ENCODE results near the gene PCDHGB6.
"Not testable (repeated sequence)": the region's sequence is repeated elsewhere in the genome, so short reads cannot be mapped to it uniquely, and the experiment has no call there.

The PCDHGB6 gene

DNA sequence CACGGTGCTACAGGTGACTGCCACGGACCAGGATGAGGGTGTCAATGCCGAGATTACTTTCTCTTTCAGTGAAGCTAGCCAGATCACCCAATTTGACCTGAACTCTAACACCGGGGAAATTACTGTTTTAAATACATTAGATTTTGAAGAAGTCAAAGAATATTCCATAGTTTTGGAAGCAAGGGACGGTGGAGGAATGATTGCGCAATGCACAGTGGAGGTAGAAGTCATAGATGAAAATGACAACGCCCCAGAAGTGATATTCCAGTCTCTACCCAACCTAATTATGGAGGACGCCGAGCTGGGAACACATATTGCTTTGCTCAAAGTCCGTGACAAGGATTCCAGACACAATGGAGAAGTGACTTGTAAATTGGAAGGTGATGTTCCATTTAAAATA is 19.2 kb upstream of the PCDHGB6 start:
- DNase-seq (ENCODE audit: low read depth), result no peak

DNA sequence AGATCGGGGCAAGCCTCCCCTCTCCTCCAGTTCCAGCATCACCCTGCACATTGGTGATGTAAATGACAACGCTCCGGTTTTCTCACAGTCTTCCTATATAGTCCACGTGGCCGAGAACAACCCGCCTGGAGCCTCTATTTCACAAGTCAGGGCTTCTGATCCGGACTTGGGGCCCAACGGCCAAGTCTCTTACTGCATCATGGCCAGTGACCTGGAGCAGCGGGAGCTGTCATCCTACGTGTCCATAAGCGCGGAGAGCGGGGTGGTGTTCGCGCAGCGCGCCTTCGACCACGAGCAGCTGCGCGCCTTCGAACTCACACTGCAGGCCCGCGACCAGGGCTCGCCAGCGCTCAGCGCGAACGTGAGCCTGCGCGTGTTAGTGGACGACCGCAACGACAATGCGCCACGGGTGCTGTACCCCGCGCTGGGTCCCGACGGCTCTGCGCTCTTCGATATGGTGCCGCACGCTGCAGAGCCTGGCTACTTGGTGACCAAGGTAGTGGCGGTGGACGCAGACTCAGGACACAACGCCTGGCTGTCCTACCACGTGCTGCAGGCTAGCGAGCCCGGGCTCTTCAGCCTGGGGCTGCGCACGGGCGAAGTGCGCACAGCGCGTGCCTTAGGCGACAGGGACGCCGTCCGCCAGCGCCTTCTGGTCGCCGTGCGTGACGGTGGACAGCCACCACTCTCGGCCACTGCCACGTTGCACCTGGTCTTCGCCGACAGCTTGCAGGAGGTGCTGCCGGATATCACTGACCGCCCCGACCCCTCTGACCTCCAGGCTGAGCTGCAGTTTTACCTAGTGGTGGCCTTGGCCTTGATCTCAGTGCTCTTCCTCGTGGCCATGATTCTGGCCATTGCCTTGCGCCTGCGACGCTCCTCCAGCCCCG is 18.4 kb upstream of the PCDHGB6 start:
- no peak for DNase-seq (ENCODE audit: low read depth)

DNA sequence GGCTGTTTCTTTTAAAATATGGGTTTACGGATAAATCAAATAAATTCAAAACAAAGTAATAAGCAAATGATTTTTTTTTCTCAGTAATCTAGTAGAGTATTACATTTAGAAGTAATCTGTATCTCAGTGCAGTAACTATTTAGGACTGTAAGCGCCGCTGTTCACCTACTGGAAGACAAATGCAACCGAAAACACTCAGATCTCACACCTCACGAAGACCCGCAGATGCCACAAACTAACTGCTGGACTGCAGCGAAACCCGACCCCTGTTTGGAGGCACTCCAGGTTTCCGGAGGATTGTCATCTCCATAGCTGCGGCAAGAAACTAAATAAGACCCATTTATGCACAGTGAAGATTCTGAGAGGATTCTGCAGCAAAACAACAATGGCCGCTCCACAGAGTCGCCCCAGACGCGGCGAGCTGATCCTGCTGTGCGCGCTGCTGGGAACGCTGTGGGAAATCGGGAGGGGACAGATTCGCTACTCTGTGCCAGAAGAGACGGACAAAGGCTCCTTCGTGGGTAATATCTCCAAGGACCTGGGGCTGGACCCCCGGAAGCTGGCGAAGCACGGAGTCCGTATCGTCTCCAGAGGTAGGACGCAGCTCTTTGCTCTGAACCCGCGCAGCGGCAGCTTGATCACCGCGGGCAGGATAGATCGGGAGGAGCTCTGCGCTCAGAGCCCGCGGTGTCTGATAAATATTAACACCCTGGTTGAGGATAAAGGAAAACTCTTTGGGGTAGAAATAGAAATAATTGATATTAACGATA is 15.2 kb upstream of the PCDHGB6 start, which contains the start of gene PCDHGA8:
Gene PCDHGA8, plus strand, starts transcription at position 205 of the 770 bp plus-strand sequence. Its CDS starts 181 bp downstream, at position 386.
- DNase-seq (ENCODE audit: low read depth), result no peak

DNA sequence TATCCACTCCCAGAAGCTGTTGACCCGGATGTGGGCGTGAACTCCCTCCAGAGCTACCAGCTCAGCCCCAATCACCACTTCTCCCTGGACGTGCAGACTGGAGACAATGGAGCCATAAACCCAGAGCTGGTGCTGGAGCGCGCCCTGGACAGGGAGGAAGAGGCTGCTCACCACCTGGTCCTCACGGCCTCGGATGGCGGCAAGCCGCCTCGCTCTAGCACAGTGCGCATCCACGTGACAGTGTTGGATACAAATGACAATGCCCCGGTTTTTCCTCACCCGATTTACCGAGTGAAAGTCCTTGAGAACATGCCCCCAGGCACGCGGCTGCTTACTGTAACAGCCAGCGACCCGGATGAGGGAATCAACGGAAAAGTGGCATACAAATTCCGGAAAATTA is 14.6 kb upstream of the PCDHGB6 start:
- DNase-seq (ENCODE audit: low read depth), result no peak

DNA sequence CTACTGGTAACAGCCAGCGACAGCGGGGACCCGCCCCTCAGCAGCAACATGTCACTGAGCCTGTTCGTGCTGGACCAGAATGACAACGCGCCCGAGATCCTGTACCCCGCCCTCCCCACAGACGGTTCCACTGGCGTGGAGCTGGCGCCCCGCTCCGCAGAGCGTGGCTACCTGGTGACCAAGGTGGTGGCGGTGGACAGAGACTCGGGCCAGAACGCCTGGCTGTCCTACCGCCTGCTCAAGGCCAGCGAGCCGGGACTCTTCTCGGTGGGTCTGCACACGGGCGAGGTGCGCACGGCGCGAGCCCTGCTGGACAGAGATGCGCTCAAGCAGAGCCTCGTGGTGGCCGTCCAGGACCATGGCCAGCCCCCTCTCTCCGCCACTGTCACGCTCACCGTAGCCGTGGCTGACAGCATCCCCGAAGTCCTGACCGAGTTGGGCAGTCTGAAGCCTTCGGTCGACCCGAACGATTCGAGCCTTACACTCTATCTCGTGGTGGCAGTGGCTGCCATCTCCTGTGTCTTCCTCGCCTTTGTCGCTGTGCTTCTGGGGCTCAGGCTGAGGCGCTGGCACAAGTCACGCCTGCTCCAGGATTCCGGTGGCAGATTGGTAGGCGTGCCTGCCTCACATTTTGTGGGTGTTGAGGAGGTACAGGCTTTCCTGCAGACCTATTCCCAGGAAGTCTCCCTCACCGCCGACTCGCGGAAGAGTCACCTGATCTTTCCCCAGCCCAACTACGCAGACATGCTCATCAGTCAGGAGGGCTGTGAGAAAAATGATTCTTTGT is 13.2 kb upstream of the PCDHGB6 start:
- DNase-seq (ENCODE audit: low read depth), result not testable (repeated sequence)

DNA sequence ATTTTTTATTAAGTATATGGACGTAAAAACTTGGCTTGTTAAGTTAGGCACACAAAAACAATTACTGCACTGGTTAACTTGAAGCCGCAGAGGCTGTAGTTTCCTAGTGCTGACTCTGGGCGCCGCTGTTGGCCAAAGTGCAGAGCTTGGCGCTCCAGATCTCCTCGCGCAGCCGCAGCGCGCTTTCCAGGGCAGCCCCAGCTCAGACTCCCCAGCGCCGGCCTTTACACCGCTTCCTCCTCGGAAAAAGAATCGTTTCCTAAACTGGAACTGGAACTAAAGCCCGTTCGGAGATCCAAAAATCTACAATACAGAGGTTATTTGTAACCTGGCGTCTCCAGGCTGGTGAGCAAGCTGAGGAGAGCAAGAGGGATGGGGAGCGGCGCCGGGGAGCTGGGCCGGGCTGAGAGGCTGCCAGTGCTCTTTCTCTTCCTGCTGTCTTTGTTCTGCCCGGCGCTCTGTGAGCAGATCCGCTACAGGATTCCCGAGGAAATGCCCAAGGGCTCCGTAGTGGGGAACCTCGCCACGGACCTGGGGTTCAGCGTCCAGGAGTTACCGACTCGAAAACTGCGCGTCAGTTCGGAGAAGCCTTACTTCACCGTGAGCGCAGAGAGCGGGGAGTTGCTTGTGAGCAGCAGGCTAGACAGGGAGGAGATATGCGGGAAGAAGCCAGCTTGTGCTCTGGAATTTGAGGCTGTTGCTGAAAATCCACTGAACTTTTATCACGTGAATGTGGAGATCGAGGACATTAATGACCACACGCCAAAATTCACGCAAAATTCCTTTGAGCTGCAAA is 9.9 kb upstream of the PCDHGB6 start, which contains the start of gene PCDHGB5:
Gene PCDHGB5, plus strand, starts transcription at position 192 of the 796 bp plus-strand sequence. Its CDS starts 181 bp downstream, at position 373.
- peak; percentile 44 for DNase-seq (ENCODE audit: low read depth)

DNA sequence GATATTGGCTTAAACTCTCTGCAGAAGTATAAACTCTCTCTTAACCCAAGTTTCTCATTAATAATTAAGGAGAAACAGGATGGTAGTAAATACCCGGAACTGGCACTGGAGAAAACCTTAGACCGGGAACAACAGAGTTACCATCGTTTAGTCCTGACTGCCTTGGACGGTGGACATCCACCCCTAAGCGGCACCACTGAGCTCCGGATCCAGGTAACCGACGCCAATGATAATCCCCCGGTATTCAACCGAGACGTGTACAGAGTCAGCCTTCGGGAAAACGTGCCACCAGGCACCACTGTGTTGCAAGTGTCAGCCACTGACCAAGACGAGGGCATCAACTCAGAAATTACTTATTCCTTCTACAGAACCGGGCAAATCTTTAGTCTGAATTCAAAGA is 9.2 kb upstream of the PCDHGB6 start:
- no peak for DNase-seq (ENCODE audit: low read depth)

DNA sequence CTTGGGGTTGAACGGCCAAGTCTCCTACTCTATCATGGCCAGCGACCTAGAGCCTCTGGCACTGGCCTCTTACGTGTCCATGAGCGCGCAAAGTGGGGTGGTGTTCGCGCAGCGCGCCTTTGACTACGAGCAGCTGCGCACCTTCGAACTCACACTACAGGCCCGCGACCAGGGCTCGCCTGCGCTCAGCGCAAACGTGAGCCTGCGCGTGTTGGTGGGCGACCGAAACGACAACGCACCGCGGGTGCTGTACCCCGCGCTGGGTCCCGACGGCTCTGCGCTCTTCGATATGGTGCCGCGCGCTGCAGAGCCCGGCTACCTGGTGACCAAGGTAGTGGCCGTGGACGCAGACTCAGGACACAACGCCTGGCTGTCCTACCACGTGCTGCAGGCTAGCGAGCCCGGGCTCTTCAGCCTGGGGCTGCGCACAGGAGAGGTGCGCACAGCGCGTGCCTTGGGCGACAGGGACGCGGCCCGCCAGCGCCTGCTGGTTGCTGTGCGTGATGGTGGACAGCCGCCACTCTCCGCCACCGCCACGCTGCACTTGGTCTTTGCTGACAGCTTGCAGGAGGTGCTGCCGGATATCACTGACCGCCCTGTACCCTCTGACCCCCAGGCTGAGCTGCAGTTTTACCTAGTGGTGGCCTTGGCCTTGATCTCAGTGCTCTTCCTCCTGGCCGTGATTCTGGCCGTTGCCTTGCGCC is 8.1 kb upstream of the PCDHGB6 start:
- no peak for DNase-seq (ENCODE audit: low read depth)

DNA sequence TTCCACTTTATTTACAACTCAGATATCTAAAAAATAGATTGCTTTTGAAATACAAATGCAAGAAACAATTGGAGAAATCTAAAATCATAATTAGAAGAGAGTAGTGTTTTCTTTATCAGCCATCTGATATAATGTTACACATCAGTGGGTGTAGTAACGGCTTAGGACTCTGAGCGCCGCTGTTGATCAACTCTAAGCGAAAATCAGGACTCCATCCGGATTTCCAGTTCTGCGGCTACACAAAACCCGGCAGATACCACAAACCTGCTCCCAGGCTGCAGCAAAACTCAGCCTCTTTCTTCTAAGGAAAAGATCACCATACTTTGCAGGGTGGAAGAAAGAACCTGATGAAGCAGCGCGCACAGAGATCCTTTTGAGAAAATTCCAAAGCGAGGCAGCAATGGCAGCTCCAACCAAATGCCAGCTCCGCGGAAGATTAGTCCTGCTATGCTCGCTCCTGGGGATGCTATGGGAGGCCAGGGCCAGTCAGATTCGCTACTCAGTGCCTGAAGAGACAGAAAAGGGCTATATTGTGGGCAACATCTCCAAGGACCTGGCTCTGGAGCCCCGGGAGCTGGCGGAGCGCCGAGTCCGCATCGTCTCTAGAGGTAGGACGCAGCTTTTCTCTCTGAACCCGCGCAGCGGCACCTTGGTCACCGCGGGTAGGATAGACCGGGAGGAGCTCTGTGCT is 5.1 kb upstream of the PCDHGB6 start, which contains the start of gene PCDHGA9:
Gene PCDHGA9, plus strand, starts transcription at position 226 of the 691 bp plus-strand sequence. Its CDS starts 175 bp downstream, at position 401.
- DNase-seq (ENCODE audit: low read depth), result peak; percentile 41

DNA sequence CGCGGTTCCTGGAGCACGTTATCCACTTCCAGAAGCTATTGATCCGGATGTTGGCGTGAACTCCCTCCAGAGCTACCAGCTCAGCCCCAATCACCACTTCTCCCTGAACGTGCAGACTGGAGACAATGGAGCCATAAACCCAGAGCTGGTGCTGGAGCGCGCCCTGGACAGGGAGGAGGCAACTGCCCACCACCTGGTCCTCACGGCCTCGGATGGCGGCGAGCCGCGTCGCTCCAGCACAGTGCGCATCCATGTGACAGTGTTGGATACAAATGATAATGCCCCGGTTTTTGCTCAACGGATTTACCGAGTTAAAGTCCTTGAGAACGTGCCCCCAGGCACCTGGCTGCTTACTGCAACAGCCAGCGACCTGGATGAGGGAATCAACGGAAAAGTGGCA is 4.4 kb upstream of the PCDHGB6 start:
- DNase-seq (ENCODE audit: low read depth), result no peak

DNA sequence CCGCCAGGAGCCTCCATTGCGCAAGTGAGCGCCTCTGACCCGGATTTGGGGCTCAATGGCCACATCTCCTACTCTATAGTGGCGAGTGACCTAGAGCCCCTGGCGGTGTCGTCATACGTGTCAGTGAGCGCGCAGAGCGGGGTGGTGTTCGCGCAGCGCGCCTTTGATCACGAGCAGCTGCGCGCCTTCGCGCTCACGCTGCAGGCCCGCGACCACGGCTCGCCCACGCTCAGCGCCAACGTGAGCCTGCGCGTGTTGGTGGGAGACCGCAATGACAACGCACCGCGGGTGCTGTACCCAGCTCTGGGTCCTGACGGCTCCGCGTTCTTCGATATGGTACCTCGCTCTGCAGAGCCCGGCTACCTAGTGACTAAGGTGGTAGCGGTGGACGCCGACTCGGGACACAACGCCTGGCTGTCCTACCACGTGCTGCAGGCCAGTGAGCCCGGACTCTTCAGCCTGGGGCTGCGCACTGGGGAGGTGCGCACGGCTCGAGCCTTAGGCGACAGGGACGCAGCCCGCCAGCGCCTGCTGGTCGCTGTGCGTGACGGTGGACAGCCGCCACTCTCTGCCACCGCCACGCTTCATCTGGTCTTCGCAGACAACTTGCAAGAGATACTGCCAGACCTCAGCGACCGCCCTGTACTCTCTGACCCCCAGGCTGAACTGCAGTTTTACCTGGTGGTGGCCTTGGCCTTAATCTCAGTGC is 1.9 kb downstream of the PCDHGB6 start:
- DNase-seq (ENCODE audit: low read depth), result no peak

DNA sequence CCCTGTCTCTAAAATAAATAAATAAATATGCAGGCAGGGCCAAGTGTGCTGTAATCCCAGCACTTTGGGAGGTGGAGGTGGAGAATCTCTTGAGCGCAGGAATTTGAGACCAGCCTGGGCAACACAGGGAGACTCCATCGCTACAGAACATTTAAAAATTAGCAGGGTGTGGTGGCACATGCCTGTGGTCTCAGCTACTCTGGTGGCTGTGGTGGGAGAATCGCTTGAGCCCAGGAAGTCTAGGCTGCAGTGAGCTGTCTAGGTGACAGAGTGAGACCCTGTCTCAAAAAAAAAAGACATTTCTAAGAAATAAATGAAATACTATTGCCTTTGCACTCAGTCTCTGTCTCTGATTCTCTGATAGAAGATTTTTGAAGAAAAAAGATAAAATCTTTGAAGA is 3.8 kb downstream of the PCDHGB6 start:
- no peak for DNase-seq (ENCODE audit: low read depth)

DNA sequence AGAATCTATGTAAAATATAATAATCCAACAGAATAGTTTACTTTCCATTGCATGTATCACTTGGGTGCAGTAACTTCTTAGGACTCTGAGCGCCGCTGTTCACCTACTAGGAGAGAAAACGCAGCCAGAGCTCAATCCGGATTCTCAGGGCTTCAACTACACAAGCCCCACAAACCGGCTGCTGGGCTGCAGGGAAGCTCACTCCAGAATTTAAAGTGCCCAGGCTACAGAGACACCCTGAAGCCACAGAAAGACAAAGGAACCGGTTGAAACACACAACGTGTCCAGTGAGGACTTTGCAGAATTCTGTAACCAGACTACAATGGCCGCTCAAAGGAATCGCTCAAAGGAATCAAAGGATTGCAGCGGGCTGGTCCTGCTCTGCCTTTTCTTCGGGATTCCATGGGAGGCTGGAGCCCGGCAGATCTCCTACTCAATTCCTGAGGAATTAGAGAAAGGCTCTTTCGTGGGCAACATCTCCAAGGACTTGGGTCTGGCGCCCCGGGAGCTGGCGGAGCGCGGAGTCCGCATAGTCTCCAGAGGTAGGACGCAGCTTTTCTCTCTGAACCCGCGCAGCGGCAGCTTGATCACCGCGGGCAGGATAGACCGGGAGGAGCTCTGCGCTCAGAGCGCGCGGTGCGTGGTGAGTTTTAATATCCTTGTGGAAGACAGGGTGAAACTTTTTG is 5.2 kb downstream of the PCDHGB6 start, which contains the start of gene PCDHGA10:
Gene PCDHGA10, plus strand, starts transcription at position 134 of the 686 bp plus-strand sequence. Its CDS starts 189 bp downstream, at position 323.
- peak; percentile 72 for DNase-seq (ENCODE audit: low read depth)

DNA sequence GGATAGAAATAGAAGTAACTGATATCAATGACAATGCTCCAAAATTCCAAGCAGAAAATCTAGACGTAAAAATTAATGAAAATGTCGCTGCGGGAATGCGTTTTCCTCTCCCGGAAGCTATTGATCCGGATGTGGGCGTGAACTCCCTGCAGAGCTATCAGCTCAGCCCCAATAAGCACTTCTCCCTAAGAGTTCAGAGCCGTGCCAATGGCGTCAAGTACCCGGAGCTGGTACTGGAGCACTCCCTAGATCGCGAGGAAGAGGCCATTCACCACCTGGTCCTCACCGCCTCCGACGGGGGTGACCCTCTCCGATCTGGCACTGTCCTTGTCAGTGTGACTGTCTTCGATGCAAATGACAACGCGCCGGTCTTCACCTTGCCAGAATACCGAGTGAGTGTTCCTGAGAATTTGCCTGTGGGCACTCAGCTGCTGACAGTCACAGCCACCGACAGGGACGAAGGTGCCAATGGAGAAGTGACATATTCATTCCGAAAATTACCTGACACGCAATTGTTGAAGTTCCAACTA is 5.8 kb downstream of the PCDHGB6 start:
- DNase-seq (ENCODE audit: low read depth), result no peak

DNA sequence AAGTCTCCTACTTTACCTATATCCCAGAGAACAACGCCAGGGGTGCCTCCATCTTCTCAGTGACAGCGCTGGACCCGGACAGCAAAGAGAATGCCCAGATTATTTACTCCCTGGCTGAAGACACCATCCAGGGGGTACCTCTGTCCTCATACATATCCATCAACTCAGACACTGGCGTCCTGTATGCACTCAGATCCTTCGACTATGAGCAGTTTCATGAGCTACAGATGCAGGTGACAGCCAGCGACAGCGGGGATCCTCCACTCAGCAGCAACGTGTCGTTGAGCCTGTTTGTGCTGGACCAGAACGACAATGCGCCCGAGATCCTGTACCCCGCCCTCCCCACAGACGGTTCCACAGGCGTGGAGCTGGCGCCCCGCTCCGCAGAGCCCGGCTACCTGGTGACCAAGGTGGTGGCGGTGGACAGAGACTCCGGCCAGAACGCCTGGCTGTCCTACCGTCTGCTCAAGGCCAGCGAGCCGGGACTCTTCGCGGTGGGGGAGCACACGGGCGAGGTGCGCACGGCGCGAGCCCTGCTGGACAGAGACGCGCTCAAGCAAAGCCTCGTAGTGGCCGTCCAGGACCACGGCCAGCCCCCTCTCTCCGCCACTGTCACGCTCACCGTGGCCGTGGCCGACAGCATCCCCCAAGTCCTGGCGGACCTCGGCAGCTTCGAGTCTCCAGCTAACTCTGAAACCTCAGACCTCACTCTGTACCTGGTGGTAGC is 6.9 kb downstream of the PCDHGB6 start:
- DNase-seq (ENCODE audit: low read depth), result not testable (repeated sequence)

DNA sequence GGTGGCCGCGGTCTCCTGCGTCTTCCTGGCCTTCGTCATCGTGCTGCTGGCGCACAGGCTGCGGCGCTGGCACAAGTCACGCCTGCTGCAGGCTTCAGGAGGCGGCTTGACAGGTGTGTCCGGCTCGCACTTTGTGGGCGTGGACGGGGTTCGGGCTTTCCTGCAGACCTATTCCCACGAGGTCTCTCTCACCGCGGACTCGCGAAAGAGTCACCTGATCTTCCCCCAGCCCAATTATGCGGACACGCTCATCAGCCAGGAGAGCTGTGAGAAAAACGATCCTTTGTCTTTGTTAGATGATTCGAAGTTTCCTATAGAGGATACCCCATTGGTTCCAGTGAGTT is 7.4 kb downstream of the PCDHGB6 start:
- DNase-seq (ENCODE audit: low read depth), result not testable (repeated sequence)

DNA sequence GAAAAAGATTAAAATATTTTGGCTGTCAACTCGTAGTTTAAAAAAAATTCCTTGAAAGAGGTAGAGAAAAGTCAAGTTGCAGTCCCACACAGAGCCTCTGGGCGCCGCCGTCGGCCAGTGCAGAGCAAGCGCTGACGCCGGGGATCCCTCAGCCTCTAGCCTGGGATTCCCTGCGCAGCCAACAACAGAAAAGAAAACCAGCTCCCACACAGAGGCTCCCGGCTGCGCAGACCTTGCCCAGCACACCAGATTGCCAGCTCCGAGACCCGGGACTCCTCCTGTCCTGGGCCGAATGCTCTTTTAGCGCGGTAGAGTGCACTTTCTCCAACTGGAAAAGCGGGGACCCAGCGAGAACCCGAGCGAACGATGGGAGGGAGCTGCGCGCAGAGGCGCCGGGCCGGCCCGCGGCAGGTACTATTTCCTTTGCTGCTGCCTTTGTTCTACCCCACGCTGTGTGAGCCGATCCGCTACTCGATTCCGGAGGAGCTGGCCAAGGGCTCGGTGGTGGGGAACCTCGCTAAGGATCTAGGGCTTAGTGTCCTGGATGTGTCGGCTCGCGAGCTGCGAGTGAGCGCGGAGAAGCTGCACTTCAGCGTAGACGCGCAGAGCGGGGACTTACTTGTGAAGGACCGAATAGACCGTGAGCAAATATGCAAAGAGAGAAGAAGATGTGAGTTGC is 9.8 kb downstream of the PCDHGB6 start, which contains the start of gene PCDHGB7:
Gene PCDHGB7, plus strand, starts transcription at position 184 of the 679 bp plus-strand sequence. Its CDS starts 183 bp downstream, at position 367.
- DNase-seq (ENCODE audit: low read depth), result peak; percentile 82

All from amniotic epithelial cell (primary cell).